AG08395 (cell line): ENCODE measurements around the gene IBA57.

ENCODE experiments used
- DNase-seq: peaks from one replicate; pipeline ENCODE4 v3.0.0; 2012; ENCODE audit warnings: mixed read lengths, low spot score

IBA57 gene

DNA sequence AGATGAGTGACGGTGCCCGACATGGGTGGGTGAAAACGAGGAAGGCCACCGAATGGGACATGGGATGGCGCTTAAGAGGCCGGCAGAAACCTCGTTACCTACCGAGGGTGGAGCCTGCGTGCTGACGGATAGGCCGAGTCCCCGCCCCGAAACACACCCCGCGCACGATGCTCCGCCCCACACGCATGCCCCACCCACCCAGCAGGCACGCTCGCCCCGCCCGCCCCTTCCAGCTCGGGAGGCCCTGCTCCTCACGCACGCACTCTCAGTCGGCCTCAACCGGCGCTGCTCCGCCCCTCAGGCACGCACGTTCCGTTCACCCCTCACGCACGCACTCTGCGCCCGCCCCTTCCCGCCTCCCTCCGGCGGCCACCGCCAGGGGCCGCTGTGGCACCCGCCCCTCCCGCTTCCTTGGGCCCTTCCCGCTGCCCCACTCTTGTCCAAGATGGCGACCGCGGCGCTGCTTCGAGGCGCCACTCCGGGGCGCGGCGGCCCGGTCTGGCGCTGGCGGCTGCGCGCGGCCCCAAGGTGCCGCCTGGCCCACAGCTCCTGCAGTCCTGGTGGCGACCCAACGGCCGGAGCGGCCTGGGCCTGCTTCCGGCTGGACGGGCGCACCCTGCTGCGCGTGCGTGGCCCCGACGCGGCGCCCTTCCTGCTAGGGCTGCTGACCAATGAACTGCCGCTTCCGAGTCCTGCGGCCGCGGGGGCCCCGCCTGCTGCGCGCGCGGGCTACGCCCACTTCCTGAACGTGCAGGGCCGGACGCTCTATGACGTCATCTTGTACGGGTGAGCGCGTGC is at the start of gene IBA57:
Gene IBA57 (plus strand): TSS at position 433 of the 798 bp plus-strand sequence. CDS start 13 bp downstream, at position 446.
- DNase-seq = peak; percentile 99

DNA sequence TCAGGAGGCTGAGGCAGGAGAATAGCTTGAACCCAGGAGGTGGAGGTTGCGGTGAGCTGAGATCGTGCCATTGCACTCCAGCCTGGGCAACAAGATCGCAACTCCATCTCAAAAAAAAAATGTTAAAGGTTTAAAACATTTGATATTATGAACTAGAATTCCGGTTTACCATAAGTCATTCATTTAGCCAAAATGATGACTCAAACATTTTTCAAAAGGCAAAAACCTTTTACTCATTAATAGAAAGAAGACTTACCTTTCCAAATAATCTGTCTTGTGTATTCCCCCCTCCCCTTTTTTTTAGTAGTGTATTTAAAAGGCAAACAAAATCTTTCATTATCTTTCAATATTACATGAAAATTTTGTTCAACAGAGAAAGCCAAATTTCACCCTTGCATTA is 48.3 kb upstream of the IBA57 start:
- no peak for DNase-seq

DNA sequence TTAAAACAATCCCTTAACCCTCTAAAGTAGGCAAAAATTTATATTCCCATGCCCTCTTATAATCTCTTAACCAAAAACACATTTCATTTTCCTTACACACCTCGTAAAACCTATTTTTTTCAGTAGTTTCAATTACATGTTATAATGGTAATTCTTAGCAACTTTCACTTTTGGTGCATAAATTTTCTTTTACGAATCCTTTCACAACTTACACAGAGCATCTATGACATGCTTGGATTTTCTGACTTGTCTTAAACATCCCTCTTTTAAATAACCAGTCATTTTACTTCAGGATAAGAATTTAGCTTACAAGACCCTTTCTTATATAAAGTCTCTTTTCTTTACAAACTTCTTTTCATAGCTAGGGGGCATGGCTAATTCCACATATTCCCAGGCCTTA is 47.6 kb upstream of the IBA57 start:
- DNase-seq = no peak

DNA sequence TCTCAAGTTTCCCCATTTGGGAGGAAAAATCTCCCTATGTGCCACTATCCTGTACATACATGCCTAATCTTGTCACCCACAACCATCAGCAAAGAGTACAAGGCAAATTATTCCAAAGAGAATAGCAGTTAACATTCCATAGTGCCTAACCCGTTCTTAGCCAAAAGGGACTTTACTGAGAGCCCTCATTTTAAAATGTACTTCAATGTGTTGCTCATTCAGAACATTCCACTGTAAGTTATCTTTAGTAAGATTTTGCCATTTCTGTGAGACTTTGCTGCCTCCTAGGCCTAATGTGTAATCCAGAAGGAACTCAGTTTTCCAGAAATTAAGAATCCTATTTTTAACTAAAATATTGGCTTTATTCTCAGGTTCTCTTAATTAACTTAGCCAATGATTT is 45.3 kb upstream of the IBA57 start:
- no peak for DNase-seq

DNA sequence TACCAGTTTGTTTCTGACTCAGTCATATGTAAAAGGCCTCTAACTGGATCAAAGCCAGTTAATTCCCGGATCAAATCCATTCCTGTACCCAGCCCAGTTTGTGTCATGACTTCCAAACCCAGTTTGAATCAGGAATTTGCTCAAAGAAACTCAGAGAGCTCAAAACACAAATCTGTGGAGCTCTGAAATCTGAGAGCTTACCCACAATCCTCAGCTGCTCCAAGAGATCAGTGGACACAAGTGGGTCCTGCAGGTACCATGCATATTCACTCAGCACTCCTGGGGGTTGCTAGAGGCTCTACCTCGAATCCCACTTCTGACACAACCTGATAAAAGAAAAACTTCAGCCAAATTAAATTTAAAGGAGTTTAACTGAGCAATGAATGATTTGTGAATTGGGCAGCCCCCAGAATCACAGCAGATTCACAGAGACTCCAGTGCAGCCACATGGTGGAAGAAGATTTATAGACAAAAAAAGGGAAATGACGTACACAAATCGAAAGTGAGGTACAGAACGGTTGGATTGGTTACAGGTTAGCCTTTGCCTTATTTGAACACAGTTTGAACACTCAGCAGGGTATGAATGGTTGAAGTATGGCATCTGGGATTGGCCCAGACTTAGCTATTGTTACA is 44.6 kb upstream of the IBA57 start:
- DNase-seq = no peak

DNA sequence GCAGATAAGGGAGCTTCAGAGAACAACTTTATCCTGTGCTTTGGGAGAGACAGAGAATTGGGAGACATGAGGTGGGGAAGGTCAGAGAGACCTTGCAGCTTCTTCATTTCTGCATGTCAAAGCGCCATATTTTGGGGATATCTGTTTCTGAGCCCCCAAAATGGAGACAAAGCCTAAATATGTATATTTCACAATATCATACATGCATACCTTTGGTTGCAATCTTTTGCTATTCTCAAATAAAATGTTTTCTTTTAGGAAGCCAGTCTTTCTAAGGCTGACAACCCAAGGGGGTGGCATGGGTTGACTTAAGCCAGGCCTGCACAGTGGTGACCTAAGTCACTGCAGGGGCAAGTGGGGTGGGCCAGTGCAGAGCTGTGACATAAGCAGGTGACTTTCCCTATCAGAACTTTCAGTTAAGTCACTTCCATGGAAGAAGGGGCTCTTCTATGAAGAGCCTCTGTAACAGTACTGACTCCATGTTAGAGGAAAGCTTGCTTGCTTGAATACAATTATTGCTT is 42.6 kb upstream of the IBA57 start:
- DNase-seq = no peak

DNA sequence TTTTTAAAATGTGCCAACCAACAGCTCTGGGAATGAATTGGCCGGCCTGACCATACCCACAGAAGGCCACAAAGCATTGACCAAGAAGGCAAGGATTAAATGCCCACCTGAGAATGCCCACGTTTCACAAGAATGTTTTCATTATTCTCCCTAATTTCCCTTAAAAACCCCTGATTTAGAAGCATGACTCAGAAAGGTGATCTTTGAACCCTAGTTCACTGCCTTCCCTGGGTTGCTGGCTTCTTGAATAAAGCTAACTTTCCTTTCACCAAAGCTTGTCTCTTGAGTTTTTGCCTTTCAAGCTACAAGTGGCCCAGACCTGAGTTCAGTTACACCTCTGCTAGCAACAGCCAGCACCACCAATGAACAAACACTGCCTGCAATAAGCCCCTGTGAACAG is 42.1 kb upstream of the IBA57 start:
- DNase-seq = no peak

DNA sequence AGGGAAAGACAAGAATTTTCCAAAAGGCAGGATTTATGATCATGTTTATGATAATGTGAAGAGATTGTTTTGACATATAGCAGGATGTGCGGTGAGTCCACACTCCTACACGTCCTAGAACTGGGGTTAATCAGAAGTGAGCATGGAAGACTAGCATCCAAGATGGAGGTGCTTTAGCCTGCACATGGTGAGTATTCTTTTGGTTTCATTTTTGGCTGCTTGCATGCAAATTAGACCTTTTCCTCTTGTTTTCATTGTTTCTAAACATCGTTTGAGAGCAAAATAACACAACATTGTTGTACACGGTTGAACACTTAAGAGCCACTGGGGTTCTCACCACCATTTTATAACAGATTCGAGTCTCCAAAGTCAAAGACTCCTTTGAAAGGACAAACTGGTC is 40.4 kb upstream of the IBA57 start:
- no peak for DNase-seq

DNA sequence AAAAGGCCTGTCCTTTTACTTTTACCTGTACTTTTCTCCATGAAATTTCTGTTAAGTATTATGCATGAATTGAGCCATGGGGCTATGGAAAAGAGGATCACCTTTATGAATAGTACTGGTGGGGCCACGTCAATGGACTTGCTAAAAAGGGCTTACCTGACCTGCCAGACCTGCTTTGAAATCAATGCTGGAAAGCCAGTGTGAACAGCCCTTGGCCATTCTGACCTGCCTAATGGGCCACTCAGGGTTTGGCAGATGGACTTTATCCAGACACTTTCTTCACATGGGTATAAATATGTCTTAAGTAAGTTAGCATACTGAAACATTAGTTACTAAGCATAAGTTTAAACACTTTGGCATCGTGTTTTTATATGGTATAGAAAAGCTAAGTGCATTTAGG is 33.8 kb upstream of the IBA57 start:
- DNase-seq = no peak

DNA sequence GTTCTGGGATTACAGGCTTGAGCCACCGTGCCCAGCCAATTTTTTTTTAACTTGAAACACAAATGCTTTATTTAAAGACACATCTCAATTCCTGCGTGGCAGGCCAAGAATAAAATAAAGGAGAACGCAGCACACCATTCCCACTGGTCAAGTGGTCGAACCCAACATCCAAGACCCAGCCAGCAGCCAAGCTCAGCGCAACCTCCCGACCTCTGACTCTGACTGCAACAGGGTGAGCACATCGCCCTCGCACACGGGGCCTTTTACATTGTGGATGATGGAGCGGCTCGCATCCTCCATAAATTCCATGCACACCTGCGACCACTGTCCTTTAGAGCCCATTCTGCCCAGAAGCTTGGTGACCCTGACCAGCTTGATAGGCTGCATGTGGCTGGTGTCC is 31.0 kb upstream of the IBA57 start:
- no peak for DNase-seq

DNA sequence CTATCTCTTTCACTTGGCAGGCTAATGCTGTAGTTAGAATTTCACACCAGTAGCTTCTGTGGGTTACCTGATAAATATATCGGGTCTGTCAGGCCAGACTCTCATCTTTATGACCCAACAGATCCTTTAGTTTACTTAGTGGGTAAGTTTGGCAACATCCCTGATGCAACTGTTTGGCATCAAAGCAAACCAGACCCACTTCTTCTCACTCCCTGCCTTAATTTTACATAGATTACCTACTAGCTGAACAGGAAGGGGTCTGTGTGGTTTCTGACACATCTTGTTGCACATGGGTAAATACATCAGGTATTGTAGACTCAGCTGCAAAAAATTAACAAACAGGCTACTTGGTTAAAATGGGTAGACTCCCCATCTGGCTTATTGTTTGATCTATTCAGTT is 28.7 kb upstream of the IBA57 start:
- no peak for DNase-seq

DNA sequence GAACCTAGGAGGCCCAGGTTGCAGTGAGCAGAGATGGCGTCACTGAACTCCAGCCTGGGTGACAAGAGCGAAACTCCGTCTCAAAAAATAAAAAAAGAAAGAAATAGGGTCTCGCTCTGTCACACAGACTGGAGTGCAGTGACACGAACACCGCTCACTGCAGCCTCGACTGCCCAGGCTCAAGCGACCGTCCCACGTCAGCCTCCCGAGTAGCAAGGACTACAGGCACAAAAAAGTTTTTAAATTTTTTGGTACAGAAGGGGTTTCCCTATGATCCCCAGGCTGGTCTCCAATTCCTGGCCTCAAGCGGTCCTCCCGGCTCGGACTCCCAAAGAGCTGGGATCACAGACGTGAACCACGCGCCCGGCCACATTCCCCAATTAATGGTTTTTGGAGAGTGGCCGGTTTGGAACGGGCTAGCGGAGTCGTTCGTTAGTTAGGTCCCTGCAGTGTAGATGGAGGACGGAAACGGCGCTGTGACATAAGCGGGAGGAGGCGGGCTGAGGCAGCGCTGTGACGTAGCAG is 26.1 kb upstream of the IBA57 start:
- no peak for DNase-seq

DNA sequence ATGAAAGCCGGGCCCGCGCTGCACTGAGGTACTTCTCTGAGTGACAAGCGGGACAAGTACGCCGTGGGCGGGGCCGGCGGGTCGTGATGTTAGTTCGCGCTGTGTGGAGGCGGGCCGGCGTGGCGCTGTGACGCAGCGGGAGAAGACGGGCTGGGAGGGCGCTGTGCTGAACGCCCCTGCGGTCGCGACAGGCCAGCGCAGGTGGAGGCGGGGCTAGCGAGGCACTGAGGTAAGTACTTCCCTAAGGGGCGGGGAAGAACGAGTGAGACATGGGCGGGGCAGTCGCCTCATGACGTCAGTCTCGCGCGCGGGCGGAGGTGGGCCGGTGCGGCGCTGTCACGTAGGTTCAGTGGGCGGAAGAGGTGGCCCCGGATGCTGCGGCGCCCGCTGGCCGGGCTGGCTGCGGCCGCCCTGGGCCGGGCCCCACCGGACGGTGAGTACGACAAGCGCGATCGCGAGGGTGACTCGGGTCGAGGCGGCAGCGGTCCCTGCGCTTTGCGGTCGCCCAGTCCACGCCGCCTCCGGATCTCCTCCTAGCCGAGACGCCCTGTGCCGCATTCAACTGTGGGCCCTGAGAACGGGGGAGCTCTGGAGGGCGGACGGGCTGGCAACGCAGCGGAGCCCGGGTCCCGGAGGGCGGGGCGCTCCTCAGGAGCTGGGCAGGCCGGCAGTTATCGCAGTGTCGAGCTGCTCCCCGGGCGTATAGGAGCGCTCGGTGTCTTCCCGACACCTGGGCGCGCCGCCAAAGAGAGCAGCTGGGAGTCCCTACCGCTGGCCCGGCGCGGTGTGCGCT is 25.5 kb upstream of the IBA57 start, which contains the start of gene GUK1:
Gene GUK1 (plus strand): TSS at position 349 of the 793 bp plus-strand sequence. CDS start 24 bp downstream, at position 373.
- peak; percentile 98 for DNase-seq

DNA sequence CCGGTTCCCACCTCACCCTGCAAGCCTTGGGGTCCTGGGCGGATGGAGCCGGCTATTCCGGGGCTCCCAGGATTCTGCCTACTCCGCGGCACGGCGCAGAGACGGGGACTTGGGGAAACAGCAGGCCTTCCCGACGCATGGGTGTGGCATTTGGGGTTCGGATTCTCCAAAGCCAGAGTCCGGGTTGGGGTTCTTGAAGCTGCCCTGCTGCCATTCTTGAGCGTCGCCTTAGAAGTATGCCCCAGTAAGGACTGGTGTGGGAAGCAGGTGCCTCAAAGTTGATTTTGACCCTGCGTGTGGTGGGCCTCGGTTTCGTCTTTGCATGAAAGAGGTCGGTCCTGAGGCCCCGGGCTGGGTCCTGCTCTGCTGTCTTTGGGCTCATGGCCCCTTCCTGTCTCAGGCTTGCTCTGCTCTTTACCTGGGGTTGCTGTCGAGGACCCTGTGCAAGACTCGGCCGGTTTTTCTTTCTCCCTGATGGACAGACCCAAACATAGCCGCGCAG is 24.8 kb upstream of the IBA57 start:
- DNase-seq = no peak

DNA sequence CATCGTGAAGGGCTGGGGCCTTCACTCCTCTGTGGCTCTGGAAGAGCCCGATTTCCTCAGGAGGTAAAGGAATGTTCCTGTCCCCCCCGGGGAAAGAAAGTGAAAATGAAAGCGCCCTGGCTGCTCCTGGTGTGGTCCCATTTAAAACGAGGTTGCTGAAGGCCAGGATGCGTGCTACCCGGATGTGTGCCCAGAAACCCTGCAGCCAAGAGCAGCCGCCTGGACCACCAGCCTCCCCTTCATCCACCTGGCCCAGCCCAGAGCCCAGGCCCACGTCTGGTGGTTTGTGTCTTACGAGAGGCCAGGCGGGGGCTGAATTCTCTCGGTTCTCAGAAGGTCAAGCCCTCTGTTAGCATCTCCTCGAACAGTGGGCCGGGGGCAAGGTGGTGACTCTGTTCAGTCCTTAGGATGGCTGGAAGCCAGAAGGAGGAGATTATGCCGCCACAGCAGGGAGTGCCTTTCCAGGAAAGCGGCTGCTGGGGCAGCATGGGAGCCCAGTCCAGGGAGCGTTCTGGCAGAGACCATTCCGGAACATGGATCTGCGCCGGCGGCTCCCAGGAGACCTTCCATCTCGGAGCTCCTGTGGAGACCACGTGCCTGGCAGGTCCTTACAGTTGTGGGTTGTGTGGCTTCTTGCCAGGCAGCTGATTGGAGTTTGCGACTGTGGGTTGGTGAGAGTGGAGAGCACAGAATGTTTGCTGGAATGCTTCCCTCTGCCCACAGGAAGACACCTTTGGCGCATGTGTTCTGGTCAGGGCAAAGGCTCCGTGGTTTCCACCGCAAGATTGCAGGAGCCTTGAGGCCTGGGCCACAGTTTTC is 24.2 kb upstream of the IBA57 start:
- peak; percentile 49 for DNase-seq

DNA sequence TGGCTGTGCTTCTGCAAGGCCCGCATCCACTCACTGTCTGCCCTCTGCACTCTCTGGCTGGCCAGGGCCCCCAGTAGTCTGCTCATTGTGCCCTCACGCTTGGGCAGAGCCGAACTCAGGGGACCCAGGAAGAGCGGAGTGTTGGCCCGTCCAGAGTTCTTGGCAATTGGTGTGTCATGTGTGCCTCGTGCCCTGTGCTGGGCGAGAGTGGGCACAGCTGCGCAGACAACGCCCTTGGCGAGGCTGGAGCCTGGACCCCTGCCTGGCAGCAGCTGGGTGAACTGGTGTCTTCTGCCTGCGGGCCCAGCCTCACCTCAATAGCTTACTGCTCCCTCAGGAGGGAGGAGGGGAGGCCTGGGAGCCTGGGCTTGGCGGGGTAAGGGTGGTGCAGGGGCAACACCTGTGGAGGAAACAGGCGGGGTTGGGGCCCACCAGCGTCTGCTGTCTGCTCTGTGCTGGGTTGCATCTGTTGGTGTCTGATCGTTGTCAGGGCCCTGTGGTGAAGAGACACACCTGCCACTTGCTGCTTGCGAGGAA is 23.4 kb upstream of the IBA57 start:
- DNase-seq = no peak

DNA sequence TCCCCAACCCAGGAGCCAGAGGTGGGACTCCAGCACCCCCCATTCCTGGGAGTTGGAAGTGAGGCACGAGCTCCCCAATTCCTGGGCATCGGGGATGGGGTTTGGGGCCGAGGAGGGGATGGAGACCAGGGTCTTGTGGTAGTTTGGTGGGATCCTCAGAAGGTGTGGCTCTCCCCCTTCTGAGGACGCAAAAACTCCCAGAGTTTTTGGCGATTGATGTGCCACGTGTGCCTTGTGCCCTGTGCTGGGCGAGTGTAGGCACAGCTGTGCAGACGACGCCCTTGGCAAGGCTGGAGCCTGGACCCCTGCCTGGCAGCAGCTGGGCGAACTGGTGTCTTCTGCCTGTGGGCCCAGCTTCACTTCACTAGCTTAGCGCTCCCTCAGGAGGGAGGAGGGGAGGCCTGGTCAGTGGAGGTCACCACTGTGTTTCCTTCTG is 22.9 kb upstream of the IBA57 start:
- DNase-seq = no peak

DNA sequence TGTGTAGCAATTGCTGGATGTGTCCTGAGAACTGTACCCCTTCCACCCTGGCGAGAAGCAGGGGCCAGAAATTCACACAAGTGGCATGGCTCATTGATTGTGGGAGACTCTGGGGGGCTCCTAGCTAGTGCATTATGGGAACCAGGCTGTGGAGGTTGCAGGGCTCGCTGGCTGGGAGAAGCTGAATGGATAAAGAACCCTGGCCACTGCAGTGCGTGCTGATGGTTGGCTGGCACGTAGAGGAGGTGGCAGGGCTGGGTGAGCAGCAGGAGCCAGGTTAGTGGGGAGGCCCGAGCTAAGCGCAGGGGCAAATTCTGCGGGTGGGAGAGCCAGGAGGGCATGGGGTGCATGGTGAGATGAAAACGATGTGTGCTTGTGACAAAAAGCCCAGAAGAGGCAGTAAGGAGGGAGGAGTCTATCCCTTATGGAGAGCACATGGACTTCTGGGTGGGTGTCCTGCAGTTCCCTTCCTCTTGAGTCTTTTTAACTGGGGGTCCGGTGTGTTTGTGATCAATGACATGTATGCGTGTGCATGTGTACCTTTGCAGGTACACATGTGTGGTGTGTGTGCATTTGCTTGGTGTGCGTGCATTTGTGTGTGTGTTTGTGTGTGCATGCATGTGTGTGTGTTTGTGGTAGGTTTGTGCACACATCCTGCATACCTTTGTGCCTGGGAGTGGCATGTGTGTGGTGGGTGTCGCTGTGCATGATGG is 22.0 kb upstream of the IBA57 start:
- DNase-seq = no peak

DNA sequence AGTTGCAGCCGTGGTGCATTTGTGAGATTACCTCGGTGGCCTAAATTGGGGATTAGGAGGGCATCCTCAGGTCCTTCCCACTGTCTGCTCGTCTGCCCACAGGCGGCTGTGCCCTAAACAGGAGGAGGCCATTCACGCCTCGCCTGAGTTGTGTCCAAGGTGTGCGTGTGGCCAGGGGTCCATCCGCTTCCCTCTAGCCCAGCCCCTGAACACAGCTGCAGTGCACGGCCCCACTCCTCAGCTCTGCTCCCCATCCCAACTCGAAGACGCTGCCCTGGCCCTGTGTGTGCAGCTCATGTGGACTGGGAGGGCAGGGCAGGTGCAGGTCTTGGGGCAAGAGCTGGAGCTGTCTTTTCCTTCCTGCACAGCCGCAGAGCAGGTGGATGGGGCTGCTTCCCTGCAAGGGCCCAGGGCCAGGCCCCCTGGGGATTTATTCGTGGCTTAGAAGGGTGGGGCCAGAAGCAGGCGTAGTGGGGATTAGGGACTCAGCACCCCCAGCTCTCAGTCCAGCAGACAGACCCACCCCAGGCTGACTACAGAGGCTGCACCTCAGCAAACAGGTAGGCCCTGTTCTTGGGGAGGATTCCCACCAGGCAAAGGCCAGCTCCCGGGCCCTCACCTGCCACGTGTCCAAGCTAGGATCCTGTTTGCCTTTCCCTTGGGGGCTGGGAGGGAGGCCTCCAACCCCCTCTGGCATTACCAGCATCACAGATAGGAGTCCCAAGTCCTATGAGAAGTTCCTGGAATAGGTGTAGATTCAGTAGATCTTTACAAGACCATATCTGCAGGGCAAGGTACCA is 21.2 kb upstream of the IBA57 start:
- no peak for DNase-seq

DNA sequence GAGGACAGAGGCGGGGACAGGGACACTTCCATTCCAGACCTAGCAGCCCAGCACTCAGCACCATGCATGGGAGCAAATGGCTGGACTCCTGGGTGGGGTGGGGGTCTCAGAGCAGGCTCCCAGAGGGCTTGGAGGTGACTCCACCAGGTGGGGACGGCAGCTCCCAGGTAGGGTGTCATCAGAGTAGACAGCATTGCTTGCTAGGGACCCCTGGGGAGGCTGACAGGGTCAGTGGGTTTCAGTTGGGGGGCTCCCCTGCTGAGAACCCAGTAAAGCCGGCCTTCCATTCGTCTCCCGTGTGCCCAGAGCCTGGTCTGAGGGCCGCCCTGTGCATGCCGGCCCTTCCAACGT is 20.6 kb upstream of the IBA57 start:
- DNase-seq = no peak
